Liver (tissue), 9 donors: Measurements from ENCODE around the gene IQCC. TPM values are rescaled to one million over a fixed set of nuclear protein-coding genes. Genes with fewer than 3 reads are reported as not detected.

Experiments used
- DNase-seq: peaks from one replicate; pipeline ENCODE4 v3.0.0-alpha.2; 2017; ENCODE audit warnings: low spot score
- H3K27ac ChIP-seq, 2 donors: one replicate each; pipeline ENCODE4 v1.7.0; 2013; ENCODE audit warnings: inconsistent platforms in 2 of 2, low read length in 2 of 2, control low read depth in 1 of 2, low read depth in 1 of 2, mild to moderate bottlenecking in 1 of 2
- H3K27me3 ChIP-seq, 4 donors: one replicate each; pipeline versions ENCODE4 v1.6.1 to v1.7.0; 2013; ENCODE audit warnings: low read length in 3 of 4, inconsistent platforms in 1 of 4, mild to moderate bottlenecking in 1 of 4, moderate library complexity in 1 of 4; ENCODE audit not compliant: control insufficient read depth in 4 of 4, insufficient read depth in 4 of 4
- H3K36me3 ChIP-seq, 4 donors: one replicate each; pipeline versions ENCODE4 v1.6.1 to v1.7.0; 2013; ENCODE audit warnings: low read length in 3 of 4, mild to moderate bottlenecking in 3 of 4, low read depth in 1 of 4, moderate library complexity in 1 of 4; ENCODE audit not compliant: control insufficient read depth in 4 of 4, insufficient read depth in 3 of 4
- H3K4me1 ChIP-seq, 4 donors: one replicate each; pipeline versions ENCODE4 v1.6.1 to v1.7.0; 2013; ENCODE audit warnings: low read length in 3 of 4, mild to moderate bottlenecking in 3 of 4, moderate library complexity in 1 of 4; ENCODE audit not compliant: control insufficient read depth in 4 of 4, insufficient read depth in 4 of 4
- H3K4me3 ChIP-seq, 3 donors: one replicate each; pipeline versions ENCODE4 v1.6.1 to v1.7.0; 2013; ENCODE audit warnings: low read length in 3 of 3, control low read depth in 1 of 3, low read depth in 1 of 3, mild to moderate bottlenecking in 1 of 3
- H3K9ac ChIP-seq, 2 donors: one replicate each; pipeline ENCODE4 v1.7.0; 2013; ENCODE audit warnings: low read length in 2 of 2, mild to moderate bottlenecking in 2 of 2, moderate library complexity in 2 of 2, control low read depth in 1 of 2, low read depth in 1 of 2
- H3K9me3 ChIP-seq, 4 donors: one replicate each; pipeline versions ENCODE4 v1.6.1 to v1.7.0; 2013; ENCODE audit warnings: low read length in 3 of 4; ENCODE audit not compliant: control insufficient read depth in 4 of 4
- FOXA1 ChIP-seq: IDR thresholded peaks from 2 replicates; pipeline ENCODE4 v1.6.1; 2016; ENCODE audit warnings: antibody characterized with exemption
- FOXA2 ChIP-seq: IDR thresholded peaks from 2 replicates; pipeline ENCODE4 v1.6.1; 2016; ENCODE audit warnings: antibody characterized with exemption
- GABPA ChIP-seq, 2 donors: IDR thresholded peaks in 1 of 2; conservative IDR thresholded peaks in 1 of 2; 2 replicates each; pipeline ENCODE4 v1.6.1; 2016; ENCODE audit warnings: antibody characterized with exemption in 2 of 2, mild to moderate bottlenecking in 1 of 2, moderate library complexity in 1 of 2
- JUND ChIP-seq, 2 donors: IDR thresholded peaks; 2 replicates each; pipeline ENCODE4 v1.6.1; 2016; ENCODE audit warnings: antibody characterized with exemption in 2 of 2
- MAX ChIP-seq: IDR thresholded peaks from 2 replicates; pipeline ENCODE4 v1.6.1; 2016; ENCODE audit warnings: antibody characterized with exemption
- NR2F2 ChIP-seq: IDR thresholded peaks from 2 replicates; pipeline ENCODE4 v1.6.1; 2016; ENCODE audit warnings: antibody characterized with exemption
- REST ChIP-seq: IDR thresholded peaks from 2 replicates; pipeline ENCODE4 v1.6.1; 2016; ENCODE audit warnings: antibody characterized with exemption, mild to moderate bottlenecking
- RXRA ChIP-seq, 2 donors: IDR thresholded peaks; 2 replicates each; pipeline ENCODE4 v1.6.1; 2017 to 2018; ENCODE audit warnings: antibody characterized with exemption in 2 of 2, mild to moderate bottlenecking in 1 of 2
- SP1 ChIP-seq: IDR thresholded peaks from 2 replicates; pipeline ENCODE4 v1.6.1; 2018; ENCODE audit warnings: antibody characterized with exemption, mild to moderate bottlenecking
- TAF1 ChIP-seq: conservative IDR thresholded peaks from 2 replicates; pipeline ENCODE4 v1.6.1; 2016; ENCODE audit warnings: antibody characterized with exemption, mild to moderate bottlenecking
- YY1 ChIP-seq: IDR thresholded peaks from 2 replicates; pipeline ENCODE4 v1.6.1; 2016; ENCODE audit warnings: antibody characterized with exemption, mild to moderate bottlenecking
- WGBS: extraction: QIAGEN DNeasy Blood & Tissue Kit; methylation state at CpG from one replicate; pipeline ENCODE4 v1.1.7; 2013; 5-methylcytosine and 5-hydroxymethylcytosine counted together
- polyA plus RNA-seq, 2 donors: library from polyadenylated mRNA; stranded (reverse) in 1 of 2; unstranded in 1 of 2; fragments of 200-250 nt in 1 of 2; fragments of >200 nt in 1 of 2; fragmentation: Nextera tagmentation in 1 of 2; extraction: Ambion mirVana in 1 of 2; gene quantifications; one replicate each; pipeline versions ENCODE4 v1.2.1 to v1.2.3, GENCODE V29; 2013 to 2015
- total RNA-seq, 2 donors: library from RNA; depleted of rRNA; stranded (reverse); fragments of >200 nt; gene quantifications; one replicate each; pipeline ENCODE4 v1.2.3, GENCODE V29; 2014
- TF ChIP-seq, protein P1 (sequence below): fragments of 150-350 bp; IDR thresholded peaks from 2 replicates; pipeline ENCODE4 v1.5.1; 2017; ENCODE audit warnings: improper control_type of control experiment, low read depth, low read length; ENCODE audit not compliant: missing input control
- donor health status: healthy.
- donor health status: healthy.
- donor health status: healthy.
- donor health status: healthy.
- donor health status: healthy.

The IQCC gene
- total and polyA plus RNA-seq, 4 donors, result 0.42 to 2.3 (median 0.61) TPM

DNA sequence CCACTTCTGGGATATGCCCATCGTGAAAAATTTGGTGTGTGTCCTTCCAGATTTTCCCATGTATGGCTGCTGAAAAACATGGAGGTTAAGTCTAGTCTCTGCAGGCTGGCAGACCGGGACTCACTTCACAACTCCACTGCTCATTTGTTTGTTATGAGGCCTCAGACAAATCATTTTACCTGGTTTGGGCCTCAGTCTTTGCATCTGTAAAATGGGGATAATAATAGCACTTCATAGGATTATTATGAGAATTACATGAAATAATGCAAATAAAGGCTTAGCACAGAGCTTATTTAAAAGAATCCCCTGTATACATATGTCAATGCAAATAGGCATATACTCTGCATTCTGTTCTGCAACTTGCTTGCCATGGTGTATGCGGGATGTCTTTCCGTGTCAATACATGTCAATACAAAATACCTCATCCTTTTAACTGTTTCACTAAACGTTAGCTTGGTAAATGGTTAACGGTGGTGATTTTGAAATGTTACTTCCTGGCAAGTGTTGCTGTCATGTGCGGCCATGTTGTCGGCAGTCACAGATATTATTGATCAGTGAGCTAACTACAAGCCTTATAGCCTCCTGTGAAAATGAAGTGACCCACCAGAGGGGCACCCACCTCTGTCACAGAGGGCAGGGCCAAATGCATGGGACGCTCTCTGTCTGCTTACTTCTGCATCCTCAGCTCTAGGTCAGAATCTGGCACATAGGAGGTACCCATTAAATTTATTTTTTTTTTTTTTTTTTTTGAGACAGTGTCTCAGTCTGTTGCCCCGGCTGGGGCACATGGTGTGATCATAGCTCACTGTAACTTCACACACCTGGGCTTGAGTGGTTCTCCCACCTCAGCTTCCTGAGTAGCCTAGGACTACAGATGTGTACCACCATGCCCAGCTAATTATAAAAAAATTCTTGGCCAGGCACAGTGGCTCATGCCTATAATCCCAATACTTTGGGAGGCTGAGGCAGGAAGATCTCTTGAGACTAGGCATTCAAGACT, 49.9 kb downstream of the IQCC start (continued):
- no peak for TF ChIP-seq REST

DNA sequence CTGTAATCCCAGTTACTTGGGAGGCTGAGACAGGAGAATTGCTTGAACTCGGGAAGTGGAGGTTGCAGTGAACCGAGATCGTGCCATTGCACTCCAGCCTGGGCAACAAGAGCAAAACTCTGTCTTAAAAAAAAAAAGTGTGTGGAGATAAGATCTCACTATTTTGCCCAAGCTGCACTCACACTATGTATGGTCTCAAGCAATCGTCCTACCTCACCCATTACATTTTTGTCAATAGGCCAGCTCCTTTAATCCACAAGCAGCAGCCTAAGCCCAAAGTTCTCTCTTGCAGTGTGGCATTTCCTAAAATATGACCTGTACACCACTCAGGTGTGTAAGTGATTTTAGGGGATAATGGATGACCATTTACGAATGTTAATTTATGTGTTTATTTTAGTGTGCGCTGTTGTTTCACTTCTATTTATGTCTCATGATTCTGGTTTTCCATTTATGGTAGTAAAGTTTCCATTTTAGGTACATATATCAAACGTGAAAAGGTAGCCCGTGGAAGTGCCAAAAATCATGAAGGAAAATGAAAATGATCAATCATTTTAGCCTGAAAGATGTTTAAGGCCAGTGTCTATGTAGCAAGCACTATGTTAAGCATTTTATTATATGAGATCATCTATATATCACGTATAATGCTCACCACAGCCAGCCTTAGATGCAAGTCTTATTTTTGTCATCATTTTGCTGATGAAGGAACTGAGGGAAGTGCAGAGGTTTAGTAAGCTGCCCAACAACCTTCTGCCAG, 51.2 kb downstream of the IQCC start:
- WGBS, result 83% methylated on average over 9 of the region's 9 CpGs
- no peak overlapping the region for H3K27ac ChIP-seq

More for the DNA sequence above, 51.2 kb downstream of the IQCC start:
- DNase-seq, result no peak
- peaks cover 0 to 8% (median 4%) of the 10 kb centered on the region in 4 donors for H3K4me1 ChIP-seq
- TF ChIP-seq YY1 (no peak), TAF1 (no peak), GABPA (IDR thresholded peaks at IDR 0.05 in 1 of 2, conservative IDR thresholded peaks at IDR 0.05 in 1 of 2) (no peak), FOXA2 (no peak), SP1 (no peak), MAX (no peak), RXRA (IDR thresholded peaks at IDR 0.05) (no peak), REST (no peak), JUND (IDR thresholded peaks at IDR 0.05) (no peak), FOXA1 (no peak), NR2F2 (no peak)
- TF ChIP-seq, protein P1, sequence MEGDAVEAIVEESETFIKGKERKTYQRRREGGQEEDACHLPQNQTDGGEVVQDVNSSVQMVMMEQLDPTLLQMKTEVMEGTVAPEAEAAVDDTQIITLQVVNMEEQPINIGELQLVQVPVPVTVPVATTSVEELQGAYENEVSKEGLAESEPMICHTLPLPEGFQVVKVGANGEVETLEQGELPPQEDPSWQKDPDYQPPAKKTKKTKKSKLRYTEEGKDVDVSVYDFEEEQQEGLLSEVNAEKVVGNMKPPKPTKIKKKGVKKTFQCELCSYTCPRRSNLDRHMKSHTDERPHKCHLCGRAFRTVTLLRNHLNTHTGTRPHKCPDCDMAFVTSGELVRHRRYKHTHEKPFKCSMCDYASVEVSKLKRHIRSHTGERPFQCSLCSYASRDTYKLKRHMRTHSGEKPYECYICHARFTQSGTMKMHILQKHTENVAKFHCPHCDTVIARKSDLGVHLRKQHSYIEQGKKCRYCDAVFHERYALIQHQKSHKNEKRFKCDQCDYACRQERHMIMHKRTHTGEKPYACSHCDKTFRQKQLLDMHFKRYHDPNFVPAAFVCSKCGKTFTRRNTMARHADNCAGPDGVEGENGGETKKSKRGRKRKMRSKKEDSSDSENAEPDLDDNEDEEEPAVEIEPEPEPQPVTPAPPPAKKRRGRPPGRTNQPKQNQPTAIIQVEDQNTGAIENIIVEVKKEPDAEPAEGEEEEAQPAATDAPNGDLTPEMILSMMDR, result no peak
- H3K4me3 ChIP-seq, result no peak overlapping the region
- no peaks in the 10 kb centered on the region for H3K27me3 ChIP-seq
- no peaks in the 10 kb centered on the region for H3K9me3 ChIP-seq
- H3K9ac ChIP-seq, result no peak overlapping the region
- no peaks in the 10 kb centered on the region for H3K36me3 ChIP-seq
